Ovary (tissue), 9 donors: Measurements from ENCODE around the gene MRPL24. TPM values are rescaled to one million over a fixed set of nuclear protein-coding genes. Genes with fewer than 3 reads are reported as not detected.
A peak's percentile ranks its signal among the peaks of the same experiment; 100 is the strongest.
"Not testable (repeated sequence)": the region's sequence is repeated elsewhere in the genome, so short reads cannot be mapped to it uniquely, and the experiment has no call there.

Experiments
- DNase-seq, 5 donors: peaks; one replicate each; pipeline ENCODE4 v3.0.0-alpha.2; 2019 to 2020
- H3K27ac ChIP-seq, 2 donors: fragments of 200-600 bp; one replicate each; pipeline versions ENCODE4 v1.5.1 to v1.8.0; 2019 to 2022
- H3K27me3 ChIP-seq: fragments of 200-600 bp; one replicate; pipeline ENCODE4 v1.8.0; 2022
- H3K36me3 ChIP-seq: fragments of 200-600 bp; sonication (generic); one replicate; pipeline ENCODE4 v1.5.1; 2019
- H3K4me1 ChIP-seq: one replicate; pipeline ENCODE4 v1.8.1; 2013; ENCODE audit warnings: mild to moderate bottlenecking, moderate library complexity; ENCODE audit not compliant: insufficient read depth
- H3K4me3 ChIP-seq: fragments of 200-600 bp; sonication (generic); one replicate; pipeline ENCODE4 v1.5.1; 2017
- H3K9me3 ChIP-seq, 2 donors: fragments of 200-600 bp in 1 of 2; sonication (generic) in 1 of 2; one replicate each; pipeline versions ENCODE4 v1.5.1 to v1.8.1; 2013 to 2019; ENCODE audit warnings: mild to moderate bottlenecking in 1 of 2, moderate library complexity in 1 of 2
- EP300 ChIP-seq: sonication (generic); formaldehyde crosslinking; IDR thresholded peaks from one replicate; pipeline ENCODE4 v1.6.1; 2017; ENCODE audit warnings: antibody characterized with exemption
- POLR2A ChIP-seq: fragments of 450-650 bp; IDR thresholded peaks from one replicate; pipeline ENCODE4 v1.6.1; 2017; ENCODE audit warnings: antibody characterized with exemption, mild to moderate bottlenecking, moderate library complexity
- WGBS, 3 donors: extraction: QIAGEN DNeasy Blood & Tissue Kit in 1 of 3; methylation state at CpG; one replicate each; pipeline versions ENCODE4 v1.1.5 to v1.1.7; 2013 to 2017; 5-methylcytosine and 5-hydroxymethylcytosine counted together
- intact Hi-C, 4 donors: fragments of 100-400 bp; cut with DNase I; formaldehyde crosslinking; loops; one replicate each; pipeline versions ENCODE4 v1.11.0 to v1.15.1; 2022 to 2023
- polyA plus RNA-seq, 2 donors: library from polyadenylated mRNA; stranded (reverse); fragments of 200-250 nt in 1 of 2; fragments of 350-450 nt in 1 of 2; fragmentation: Illumina TruSeq in 1 of 2; extraction: RNeasy Lipid Tissue Mini Kit (QIAGEN cat#74804) in 1 of 2; gene quantifications; one replicate each; pipeline ENCODE4 v1.2.3, GENCODE V29; 2013 to 2014
- total RNA-seq, 7 donors: library from RNA; depleted of rRNA in 2 of 7; stranded (reverse); fragments of >200 nt in 2 of 7; fragmentation: NEBNext Ultra II Directional in 3 of 7; extraction: Animal tissue kit (Norgen Biotek cat#: 25700) in 3 of 7; gene quantifications; one replicate each; pipeline versions ENCODE4 v1.1.0 to v1.2.4, GENCODE V29; 2016 to 2023
- TF ChIP-seq, protein P1 (sequence below), 3 donors: fragments of 450-650 bp in 2 of 3; fragments of 200-600 bp in 1 of 3; IDR thresholded peaks; one replicate each; pipeline versions ENCODE4 v1.5.1 to v1.8.0; 2016 to 2022; ENCODE audit warnings: antibody characterized with exemption in 3 of 3, mild to moderate bottlenecking in 1 of 3
- donor health status: DM: no; HTN: no; CAD: no; lungs with moderate emphysema.
- donor health status: DM: no; HTN: no; CAD: no.
- donor health status: Bipolar disorder and iron deficiency.
- donor health status: DM: yes; HTN: yes; CAD: no.
- donor health status: DM: no; HTN: no; CAD: no.
- donor health status: DM: yes; HTN: yes; CAD: no.

The MRPL24 gene
- total and polyA plus RNA-seq, 9 donors: 23.1 to 173 (median 68.3) TPM

DNA sequence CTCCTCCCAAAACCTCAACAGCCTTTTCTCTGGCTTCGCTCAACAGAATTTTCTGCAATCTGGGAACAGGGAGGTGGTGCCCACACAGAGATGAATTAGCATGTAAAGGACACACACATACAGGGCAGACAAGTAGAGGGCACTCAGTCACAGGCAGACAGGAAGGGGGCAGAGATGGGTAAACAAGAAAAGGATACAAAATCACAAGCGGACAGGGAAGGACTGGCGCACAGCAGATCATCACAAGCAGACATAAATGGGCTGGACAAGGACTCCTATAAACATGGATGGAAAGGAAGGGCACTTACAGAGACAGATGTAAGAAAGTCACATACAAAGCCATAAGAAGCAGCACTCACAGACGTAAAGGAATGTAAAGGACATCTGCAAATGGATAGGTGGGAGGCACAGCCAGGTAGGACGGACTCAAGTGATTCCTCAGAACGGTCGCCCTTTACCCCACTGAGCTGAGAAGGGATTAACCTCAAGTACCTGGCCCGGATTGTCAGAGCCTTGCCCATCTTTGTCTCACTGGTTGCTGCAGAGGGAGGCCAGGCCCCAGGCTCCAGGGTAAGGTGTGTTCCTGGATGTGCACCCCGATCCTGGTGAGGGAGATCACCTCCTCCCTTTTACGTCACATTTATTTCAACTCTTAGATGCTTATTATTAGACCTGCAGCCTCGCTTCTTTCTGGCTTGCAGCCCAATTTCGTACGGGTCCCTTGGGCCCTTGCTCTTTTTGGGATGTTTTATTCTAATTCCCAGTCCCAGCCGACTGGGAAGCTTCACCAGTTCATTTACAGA lies 25.6 kb upstream of the MRPL24 start:
- no peaks in the 10 kb centered on the region for H3K9me3 ChIP-seq
- H3K4me1 ChIP-seq: no peaks in the 10 kb centered on the region
- peak; percentile 26 for TF ChIP-seq POLR2A
- TF ChIP-seq, protein P1, sequence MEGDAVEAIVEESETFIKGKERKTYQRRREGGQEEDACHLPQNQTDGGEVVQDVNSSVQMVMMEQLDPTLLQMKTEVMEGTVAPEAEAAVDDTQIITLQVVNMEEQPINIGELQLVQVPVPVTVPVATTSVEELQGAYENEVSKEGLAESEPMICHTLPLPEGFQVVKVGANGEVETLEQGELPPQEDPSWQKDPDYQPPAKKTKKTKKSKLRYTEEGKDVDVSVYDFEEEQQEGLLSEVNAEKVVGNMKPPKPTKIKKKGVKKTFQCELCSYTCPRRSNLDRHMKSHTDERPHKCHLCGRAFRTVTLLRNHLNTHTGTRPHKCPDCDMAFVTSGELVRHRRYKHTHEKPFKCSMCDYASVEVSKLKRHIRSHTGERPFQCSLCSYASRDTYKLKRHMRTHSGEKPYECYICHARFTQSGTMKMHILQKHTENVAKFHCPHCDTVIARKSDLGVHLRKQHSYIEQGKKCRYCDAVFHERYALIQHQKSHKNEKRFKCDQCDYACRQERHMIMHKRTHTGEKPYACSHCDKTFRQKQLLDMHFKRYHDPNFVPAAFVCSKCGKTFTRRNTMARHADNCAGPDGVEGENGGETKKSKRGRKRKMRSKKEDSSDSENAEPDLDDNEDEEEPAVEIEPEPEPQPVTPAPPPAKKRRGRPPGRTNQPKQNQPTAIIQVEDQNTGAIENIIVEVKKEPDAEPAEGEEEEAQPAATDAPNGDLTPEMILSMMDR (IDR thresholded peaks at IDR 0.05): no peak
- H3K36me3 ChIP-seq: no peaks in the 10 kb centered on the region
- peak in 1 of 5 donors; percentile 77 for DNase-seq
- peak overlapping the region in 1 of 2 donors; percentile 81 for H3K27ac ChIP-seq
- WGBS, 3 donors: 6 to 11% (median 6%) methylated on average over 14 of the region's 14 CpGs
- H3K4me3 ChIP-seq: peak overlapping the region; percentile 49
- intact Hi-C loops: loop anchor here in 1 of 4 donors (2.0 kb wide), 1 partner anchor 26 kb away; the partner anchor contains the start of gene MRPL24
- no peaks in the 10 kb centered on the region for H3K27me3 ChIP-seq

- no peaks in the 10 kb centered on the region for H3K9me3 ChIP-seq
- H3K27ac ChIP-seq: no peak overlapping the region
- H3K4me1 ChIP-seq: no peaks in the 10 kb centered on the region
- no peak for DNase-seq
- H3K27me3 ChIP-seq: no peaks in the 10 kb centered on the region
- no peak for TF ChIP-seq POLR2A
- TF ChIP-seq, protein P1 (IDR thresholded peaks at IDR 0.05): no peak
- TF ChIP-seq EP300: no peak
- no peak overlapping the region for H3K4me3 ChIP-seq
- no peaks in the 10 kb centered on the region for H3K36me3 ChIP-seq
- intact Hi-C loops: loop anchor here in 1 of 4 donors (2.0 kb wide), 1 partner anchor 25 kb away; the partner anchor contains the start of gene MRPL24
- WGBS, 3 donors: 91 to 92% (median 91%) methylated on average over 5 of the region's 5 CpGs
Observed at GRCh38 chr1:156765666-156766065, 24.8 kb upstream of the MRPL24 start.

GRCh38 chr1:156765136-156765535 lies 24.2 kb upstream of the MRPL24 start:
- H3K4me3 ChIP-seq, H3K36me3 ChIP-seq, H3K9me3 ChIP-seq, H3K27ac ChIP-seq, DNase-seq, H3K27me3 ChIP-seq, H3K4me1 ChIP-seq, intact Hi-C loops: not testable (repeated sequence)
- 93 to 95% (median 94%) methylated on average over 15 of the region's 15 CpGs for WGBS, 3 donors

DNA sequence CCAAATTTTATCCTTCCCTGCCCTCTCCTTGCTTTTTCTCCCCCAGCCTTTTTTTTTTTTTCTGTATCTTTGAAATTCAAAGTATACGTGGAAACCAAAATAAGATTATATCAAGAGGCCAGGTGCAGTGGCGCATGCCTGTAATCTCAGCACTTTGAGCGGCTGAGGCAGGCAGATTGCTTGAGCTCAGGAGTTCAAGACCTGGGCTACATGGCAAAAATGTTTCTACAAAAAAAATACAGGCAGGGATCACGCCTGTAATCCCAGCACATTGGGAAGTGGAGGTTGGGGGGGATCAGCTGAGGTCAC lies 19.9 kb upstream of the MRPL24 start:
- DNase-seq: no peak
- intact Hi-C loops: no loop called here

More for the DNA sequence above, 19.9 kb upstream of the MRPL24 start:
- Histone ChIP-seq H3K27ac (no peak overlapping the region), H3K4me3 (no peak overlapping the region), H3K4me1 (no peaks in the 10 kb centered on the region), H3K9me3 (no peaks in the 10 kb centered on the region), H3K27me3 (no peaks in the 10 kb centered on the region), H3K36me3 (no peaks in the 10 kb centered on the region)
- TF ChIP-seq EP300 (no peak), POLR2A (no peak)
- TF ChIP-seq, protein P1 (IDR thresholded peaks at IDR 0.05): no peak
- WGBS, 3 donors: 61 to 70% (median 62%) methylated on average over 4 of the region's 4 CpGs
